Activated CD4-positive, alpha-beta T cell treated with anti-CD3 and anti-CD28 coated beads for 48 hours (primary cell): ENCODE data around the gene ZNF106.

Experiments
- DNase-seq: peaks from one replicate; pipeline ENCODE4 v3.0.0-alpha.2; 2020

Gene ZNF106

GRCh38 chr15:42471002-42471401 lies 19.9 kb downstream of the ZNF106 start:
- no peak for DNase-seq

- no peak for DNase-seq
Measured at GRCh38 chr15:42465520-42466259, 25.3 kb downstream of the ZNF106 start.

DNA sequence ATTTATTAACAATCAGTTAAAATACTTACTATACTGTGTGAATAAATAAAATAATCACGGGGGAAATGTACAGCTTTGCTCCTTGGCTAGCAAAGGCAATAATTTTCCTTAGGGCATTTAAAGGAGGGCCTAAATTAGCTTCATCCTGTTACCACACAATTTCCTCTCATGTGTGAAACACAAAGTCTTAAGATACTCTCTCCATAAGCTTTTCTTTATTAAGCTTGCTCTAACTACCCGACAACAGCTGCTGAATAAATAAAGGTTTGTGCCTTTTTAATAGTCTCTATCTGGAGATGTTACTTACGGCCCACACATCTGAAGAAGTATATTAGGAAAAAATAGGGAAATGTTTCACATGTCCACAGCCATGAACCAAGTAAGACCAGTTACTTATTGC lies 29.7 kb downstream of the ZNF106 start:
- DNase-seq, result no peak

DNA sequence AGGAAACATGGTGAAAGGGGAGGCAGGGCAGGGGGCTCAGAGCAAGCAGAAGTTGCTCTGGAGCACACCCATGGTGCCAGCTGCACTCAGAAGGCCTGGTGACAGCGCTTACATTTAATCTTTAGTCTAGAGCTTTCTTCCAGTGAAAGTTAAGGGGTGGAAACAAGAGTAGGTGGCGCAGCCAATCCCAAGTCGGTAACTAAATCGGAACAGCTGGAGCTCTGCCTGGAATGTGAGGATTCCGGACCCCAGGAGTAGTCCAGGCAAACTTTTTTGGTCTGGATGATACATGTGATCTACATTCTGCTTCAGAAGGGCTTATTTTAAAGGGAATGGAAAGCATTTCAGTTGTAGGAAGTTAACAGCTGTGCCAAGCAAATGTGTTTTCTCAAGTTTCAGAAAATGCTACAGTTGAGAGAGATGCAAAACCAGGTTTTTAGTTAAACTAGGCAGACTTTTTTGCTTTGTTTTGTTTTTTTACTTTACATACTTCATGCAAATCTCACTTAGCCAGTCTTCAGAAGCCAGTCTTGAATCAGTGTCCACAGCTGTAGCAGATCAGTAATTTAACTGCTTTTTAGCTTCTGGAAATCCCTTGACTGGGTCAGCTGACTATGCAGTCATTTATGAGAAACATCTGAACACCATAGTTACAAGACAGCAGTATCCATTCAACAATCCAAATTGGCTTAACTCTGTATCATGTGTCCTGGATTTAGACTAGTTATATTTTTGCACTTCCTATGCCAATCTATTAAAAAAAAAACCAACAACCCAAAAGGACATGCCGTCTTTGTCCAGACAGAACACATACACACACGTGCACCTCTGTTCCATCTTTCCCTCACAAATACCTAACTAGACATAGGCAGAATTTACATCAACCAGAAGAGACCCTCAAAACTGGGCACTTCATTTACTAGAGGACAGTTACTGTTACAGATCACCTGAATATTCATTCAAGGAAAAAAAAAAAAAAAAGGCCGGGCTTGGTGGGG lies 33.2 kb downstream of the ZNF106 start:
- no peak for DNase-seq

- DNase-seq, result no peak
Measured at GRCh38 chr15:42456971-42457370, 34.0 kb downstream of the ZNF106 start.

- no peak for DNase-seq
Measured at GRCh38 chr15:42456531-42456930, 34.4 kb downstream of the ZNF106 start.

- DNase-seq, result no peak
Measured at GRCh38 chr15:42453826-42454225, 37.1 kb downstream of the ZNF106 start.

- no peak for DNase-seq
Measured at GRCh38 chr15:42450425-42450790, 40.5 kb downstream of the ZNF106 start.

GRCh38 chr15:42449770-42450424 lies 41.0 kb downstream of the ZNF106 start:
- DNase-seq, result no peak

DNA sequence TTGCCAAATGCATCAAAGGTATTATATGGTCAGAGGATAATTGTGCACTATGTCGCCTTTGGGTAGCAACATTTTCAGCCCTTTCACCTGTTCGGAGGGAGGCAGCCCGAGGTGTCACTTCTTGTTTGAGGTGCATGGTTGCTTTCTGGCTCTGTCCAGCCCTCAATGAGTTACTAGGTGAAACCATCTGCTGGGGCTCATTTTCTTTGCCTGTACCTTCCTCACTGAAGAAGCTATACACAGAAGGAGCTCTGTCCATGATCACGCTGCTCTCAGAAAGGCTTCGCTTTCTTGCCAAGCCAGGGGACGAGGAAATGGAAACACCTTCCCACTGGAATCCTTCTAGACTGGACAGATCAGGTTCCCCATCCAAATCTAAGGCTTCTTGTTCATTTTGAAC lies 42.7 kb downstream of the ZNF106 start:
- DNase-seq, result no peak

DNA sequence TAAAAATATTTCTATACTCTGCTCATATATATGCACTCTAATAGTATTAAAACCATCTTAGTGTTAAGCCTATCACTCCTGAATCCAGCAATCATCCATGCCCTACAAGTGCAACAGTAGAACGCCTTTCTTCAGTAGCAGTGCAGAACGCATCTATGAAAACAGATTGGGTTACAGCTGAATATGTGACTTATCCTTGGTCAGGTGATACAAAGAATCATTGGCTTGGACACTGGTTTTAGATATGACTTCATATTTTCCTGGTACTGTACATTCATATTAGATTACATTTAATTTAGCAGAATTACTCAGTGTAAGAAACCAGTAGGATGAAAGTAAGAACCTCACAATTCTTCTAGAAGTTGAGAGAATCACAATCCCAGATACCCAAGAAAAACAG lies 43.3 kb downstream of the ZNF106 start:
- no peak for DNase-seq

- DNase-seq, result no peak
Measured at GRCh38 chr15:42445551-42445950, 45.4 kb downstream of the ZNF106 start.

- no peak for DNase-seq
Measured at GRCh38 chr15:42444415-42445063, 46.4 kb downstream of the ZNF106 start.

DNA sequence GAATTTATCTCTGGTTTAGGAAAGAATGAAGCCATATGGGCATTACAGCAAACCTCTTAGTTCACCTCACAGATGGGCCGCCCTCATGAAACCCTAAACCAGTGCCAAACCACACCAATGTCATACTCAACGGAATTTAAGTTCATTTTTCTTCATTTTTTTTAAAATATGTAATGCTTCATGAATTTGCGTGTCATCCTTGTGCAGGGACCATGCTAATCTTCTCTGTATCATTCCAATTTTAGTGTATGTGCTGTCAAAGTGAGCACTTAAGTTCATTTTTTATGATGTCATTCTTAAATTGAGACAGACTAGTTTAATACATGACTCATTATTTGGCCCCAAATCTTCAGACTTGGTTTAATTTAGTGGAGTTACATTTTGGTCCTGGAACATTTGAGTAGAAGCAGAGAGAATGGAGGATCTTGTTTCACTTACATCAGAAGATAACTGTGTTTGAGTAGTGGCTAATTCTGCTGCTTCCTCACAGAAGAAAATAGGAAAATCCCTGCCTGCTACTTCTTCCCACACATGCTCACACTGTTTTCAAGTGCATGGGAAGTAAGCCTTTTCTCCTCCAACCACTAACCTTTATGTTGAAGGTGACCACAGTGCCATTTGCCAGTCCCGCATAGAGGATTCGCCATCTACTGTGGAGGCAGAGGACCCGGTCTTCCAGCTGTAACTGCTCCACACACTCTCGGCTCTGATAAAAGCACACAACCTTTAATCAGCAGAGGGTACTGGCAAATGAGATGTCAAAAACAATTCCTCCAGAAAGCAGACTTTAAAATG lies 63.3 kb downstream of the ZNF106 start:
- no peak for DNase-seq

- no peak for DNase-seq
Measured at GRCh38 chr15:42421376-42421775, 69.6 kb downstream of the ZNF106 start.

DNA sequence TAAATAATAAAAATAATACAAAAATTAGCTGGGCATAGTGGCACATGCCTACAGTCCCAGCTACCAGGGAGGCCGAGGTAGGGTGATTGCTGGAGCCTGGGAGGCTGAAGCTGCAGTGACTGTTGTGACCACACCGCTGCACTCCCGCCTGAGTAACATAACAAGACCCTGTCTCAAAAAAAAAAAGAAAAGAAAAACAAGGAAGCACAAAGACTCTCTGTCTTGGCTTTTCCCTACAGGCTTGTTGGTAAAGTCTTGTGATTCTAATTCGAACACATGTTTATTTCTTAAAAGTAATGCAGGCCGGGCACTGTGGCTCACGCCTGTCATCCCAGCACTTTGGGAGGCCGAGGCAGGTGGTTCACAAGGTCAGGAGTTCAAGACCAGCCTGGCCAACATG lies 71.6 kb downstream of the ZNF106 start:
- no peak for DNase-seq

DNA sequence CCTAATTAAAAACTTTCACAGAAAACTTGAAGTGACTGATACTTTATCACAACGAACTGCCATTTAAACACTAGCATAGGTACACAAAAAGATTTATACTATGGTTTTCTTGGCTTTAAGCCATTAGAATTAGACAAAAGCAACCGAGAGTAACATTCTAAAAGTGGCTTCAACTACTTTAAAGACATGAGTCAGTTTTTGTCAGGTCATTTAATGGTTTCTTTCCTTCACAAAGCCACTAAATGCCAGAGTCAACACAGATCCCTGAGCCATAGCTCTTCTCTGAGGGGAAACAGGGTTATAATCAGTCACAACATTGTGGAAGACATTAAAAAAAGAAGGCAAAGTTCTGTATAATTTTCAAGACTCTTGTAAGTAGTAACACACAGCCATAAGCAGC lies 77.0 kb downstream of the ZNF106 start:
- no peak for DNase-seq

GRCh38 chr15:42411884-42412283 lies 79.1 kb downstream of the ZNF106 start:
- no peak for DNase-seq

- no peak for DNase-seq
Measured at GRCh38 chr15:42409011-42409410, 81.9 kb downstream of the ZNF106 start.

DNA sequence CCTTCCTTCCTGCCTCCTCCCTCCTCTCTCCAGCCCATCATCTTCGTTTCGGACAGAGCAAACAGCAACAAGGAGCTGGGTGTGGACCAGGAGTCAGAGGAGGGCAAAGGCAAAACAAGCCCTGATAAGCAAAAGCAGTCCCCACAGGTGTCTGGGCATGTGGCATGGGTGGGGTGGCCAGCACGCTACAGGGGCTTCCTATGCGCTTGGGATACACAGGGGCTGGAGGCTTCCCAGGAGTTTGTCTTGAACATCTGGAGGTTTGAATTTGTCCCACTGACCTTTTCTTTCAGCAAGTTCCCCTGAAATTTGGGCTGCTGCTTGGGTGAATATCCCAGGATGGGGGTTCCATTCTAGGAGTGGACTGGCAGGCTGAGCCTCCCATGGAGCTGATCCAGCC lies 82.8 kb downstream of the ZNF106 start:
- no peak for DNase-seq

DNA sequence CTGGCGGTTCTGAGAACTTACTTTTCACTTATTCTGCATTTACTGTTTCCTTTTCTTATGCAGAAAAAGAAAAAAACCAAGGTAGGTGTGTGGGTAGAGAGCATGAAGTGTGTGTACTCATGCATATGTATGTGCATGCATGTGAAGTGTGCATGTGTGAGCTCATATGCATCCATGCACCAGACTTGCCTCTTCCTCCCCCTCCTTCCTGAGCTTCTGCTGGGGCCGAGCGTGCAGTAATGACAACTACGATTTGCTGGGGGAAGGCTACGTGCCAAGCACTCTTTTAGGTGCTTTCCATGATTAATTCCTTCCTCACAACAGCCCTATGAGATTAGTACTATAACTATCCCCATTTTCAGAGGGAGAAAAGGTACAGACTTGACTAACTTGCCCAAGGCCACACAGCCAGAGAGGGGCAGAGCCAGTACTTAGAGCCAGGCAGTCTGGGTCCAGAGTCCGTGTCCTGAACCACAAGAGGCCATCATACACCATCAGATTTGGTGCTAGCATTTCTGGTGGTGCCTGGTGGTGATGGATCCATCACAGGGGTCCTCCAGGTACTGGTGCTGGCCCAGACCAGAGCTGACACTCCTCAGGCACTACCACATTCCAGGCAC lies 85.0 kb downstream of the ZNF106 start:
- no peak for DNase-seq
